SK-N-SH (cell line): Measurements from ENCODE around the gene PCSK5.

Source experiments
- EP300 ChIP-seq, 2 experiments: IDR thresholded peaks; 2 replicates each; pipeline versions ENCODE4 v1.4.0 to v1.6.1; 2012; ENCODE audit warnings: borderline replicate concordance in 1 of 2, low read depth in 1 of 2, low read length in 1 of 2
- GABPA ChIP-seq: IDR thresholded peaks from 2 replicates; pipeline ENCODE4 v1.4.0; 2012; ENCODE audit warnings: low read depth, mild to moderate bottlenecking
- JUND ChIP-seq: IDR thresholded peaks from 2 replicates; pipeline ENCODE4 v1.4.0; 2012
- NRF1 ChIP-seq: IDR thresholded peaks from 2 replicates; pipeline ENCODE4 v1.6.1; 2012; ENCODE audit warnings: low read depth, mild to moderate bottlenecking, low read length
- POLR2AphosphoS5 ChIP-seq: IDR thresholded peaks from 2 replicates; pipeline ENCODE4 v1.6.1; 2012; ENCODE audit warnings: low read depth, low read length
- RFX5 ChIP-seq: IDR thresholded peaks from 2 replicates; pipeline ENCODE4 v1.6.1; 2012; ENCODE audit warnings: mild to moderate bottlenecking, improper control_type of control experiment, low read length
- RXRA ChIP-seq: IDR thresholded peaks from 2 replicates; pipeline ENCODE4 v1.4.0; 2012; ENCODE audit warnings: low read depth, mild to moderate bottlenecking, borderline replicate concordance
- TF ChIP-seq, protein P1 (sequence below): IDR thresholded peaks from 2 replicates; pipeline ENCODE4 v1.6.1; 2012; ENCODE audit warnings: mild to moderate bottlenecking, low read depth, low read length, moderate library complexity
- TF ChIP-seq, protein P2 (sequence below): fragments of 200-600 bp; sonication (generic); IDR thresholded peaks from 2 replicates; pipeline ENCODE4 v1.6.1; 2017; ENCODE audit warnings: antibody characterized with exemption, mild to moderate bottlenecking, moderate library complexity
- TF ChIP-seq, protein P3 (sequence below): IDR thresholded peaks from 2 replicates; pipeline ENCODE4 v1.4.0; 2012; ENCODE audit warnings: low read depth, borderline replicate concordance
- TF ChIP-seq, protein P4 (sequence below): fragments of 150-350 bp; IDR thresholded peaks from 2 replicates; pipeline ENCODE4 v1.6.1; 2017; ENCODE audit warnings: antibody characterized with exemption, low read length, low read depth, borderline replicate concordance

DNA sequence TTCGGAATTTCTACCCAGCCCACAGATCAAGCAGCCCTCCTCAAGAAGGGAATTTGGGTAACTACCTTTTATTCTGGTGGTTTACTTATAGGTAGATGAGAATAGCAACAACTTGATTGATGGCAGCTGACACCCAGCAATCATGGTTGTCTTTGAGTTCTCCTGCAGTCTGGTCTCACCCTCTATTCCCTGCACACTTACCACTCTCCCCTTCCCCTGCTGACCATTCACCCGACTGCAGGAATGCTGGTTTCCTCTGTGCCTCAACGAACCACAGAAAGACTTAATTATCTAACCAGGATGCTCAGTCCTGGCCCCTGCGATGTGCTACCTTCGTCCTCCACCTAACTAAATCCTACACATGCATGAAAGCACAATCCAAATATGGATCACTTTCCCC is 260.8 kb downstream of the PCSK5 start:
- TF ChIP-seq, protein P1, sequence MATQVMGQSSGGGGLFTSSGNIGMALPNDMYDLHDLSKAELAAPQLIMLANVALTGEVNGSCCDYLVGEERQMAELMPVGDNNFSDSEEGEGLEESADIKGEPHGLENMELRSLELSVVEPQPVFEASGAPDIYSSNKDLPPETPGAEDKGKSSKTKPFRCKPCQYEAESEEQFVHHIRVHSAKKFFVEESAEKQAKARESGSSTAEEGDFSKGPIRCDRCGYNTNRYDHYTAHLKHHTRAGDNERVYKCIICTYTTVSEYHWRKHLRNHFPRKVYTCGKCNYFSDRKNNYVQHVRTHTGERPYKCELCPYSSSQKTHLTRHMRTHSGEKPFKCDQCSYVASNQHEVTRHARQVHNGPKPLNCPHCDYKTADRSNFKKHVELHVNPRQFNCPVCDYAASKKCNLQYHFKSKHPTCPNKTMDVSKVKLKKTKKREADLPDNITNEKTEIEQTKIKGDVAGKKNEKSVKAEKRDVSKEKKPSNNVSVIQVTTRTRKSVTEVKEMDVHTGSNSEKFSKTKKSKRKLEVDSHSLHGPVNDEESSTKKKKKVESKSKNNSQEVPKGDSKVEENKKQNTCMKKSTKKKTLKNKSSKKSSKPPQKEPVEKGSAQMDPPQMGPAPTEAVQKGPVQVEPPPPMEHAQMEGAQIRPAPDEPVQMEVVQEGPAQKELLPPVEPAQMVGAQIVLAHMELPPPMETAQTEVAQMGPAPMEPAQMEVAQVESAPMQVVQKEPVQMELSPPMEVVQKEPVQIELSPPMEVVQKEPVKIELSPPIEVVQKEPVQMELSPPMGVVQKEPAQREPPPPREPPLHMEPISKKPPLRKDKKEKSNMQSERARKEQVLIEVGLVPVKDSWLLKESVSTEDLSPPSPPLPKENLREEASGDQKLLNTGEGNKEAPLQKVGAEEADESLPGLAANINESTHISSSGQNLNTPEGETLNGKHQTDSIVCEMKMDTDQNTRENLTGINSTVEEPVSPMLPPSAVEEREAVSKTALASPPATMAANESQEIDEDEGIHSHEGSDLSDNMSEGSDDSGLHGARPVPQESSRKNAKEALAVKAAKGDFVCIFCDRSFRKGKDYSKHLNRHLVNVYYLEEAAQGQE = no peak
- TF ChIP-seq NRF1 = no peak
- TF ChIP-seq, protein P2, sequence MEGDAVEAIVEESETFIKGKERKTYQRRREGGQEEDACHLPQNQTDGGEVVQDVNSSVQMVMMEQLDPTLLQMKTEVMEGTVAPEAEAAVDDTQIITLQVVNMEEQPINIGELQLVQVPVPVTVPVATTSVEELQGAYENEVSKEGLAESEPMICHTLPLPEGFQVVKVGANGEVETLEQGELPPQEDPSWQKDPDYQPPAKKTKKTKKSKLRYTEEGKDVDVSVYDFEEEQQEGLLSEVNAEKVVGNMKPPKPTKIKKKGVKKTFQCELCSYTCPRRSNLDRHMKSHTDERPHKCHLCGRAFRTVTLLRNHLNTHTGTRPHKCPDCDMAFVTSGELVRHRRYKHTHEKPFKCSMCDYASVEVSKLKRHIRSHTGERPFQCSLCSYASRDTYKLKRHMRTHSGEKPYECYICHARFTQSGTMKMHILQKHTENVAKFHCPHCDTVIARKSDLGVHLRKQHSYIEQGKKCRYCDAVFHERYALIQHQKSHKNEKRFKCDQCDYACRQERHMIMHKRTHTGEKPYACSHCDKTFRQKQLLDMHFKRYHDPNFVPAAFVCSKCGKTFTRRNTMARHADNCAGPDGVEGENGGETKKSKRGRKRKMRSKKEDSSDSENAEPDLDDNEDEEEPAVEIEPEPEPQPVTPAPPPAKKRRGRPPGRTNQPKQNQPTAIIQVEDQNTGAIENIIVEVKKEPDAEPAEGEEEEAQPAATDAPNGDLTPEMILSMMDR = no peak
- TF ChIP-seq, protein P3, sequence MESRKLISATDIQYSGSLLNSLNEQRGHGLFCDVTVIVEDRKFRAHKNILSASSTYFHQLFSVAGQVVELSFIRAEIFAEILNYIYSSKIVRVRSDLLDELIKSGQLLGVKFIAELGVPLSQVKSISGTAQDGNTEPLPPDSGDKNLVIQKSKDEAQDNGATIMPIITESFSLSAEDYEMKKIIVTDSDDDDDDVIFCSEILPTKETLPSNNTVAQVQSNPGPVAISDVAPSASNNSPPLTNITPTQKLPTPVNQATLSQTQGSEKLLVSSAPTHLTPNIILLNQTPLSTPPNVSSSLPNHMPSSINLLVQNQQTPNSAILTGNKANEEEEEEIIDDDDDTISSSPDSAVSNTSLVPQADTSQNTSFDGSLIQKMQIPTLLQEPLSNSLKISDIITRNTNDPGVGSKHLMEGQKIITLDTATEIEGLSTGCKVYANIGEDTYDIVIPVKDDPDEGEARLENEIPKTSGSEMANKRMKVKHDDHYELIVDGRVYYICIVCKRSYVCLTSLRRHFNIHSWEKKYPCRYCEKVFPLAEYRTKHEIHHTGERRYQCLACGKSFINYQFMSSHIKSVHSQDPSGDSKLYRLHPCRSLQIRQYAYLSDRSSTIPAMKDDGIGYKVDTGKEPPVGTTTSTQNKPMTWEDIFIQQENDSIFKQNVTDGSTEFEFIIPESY = no peak
- TF ChIP-seq JUND = no peak
- no peak for TF ChIP-seq EP300 (IDR thresholded peaks at IDR 0.05; ENCODE audit: borderline replicate concordance in 1 of 2, low read depth in 1 of 2, low read length in 1 of 2)
- TF ChIP-seq RXRA = no peak
- TF ChIP-seq RFX5 = no peak
- TF ChIP-seq POLR2AphosphoS5 = no peak
- TF ChIP-seq, protein P4, sequence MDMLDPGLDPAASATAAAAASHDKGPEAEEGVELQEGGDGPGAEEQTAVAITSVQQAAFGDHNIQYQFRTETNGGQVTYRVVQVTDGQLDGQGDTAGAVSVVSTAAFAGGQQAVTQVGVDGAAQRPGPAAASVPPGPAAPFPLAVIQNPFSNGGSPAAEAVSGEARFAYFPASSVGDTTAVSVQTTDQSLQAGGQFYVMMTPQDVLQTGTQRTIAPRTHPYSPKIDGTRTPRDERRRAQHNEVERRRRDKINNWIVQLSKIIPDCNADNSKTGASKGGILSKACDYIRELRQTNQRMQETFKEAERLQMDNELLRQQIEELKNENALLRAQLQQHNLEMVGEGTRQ = no peak
- no peak for TF ChIP-seq GABPA
